GM13977 (cell line): ENCODE data around the gene MSRB1.

ENCODE experiments used
- DNase-seq: peaks from one replicate; pipeline ENCODE4 v3.0.0; 2012; ENCODE audit warnings: low spot score
- CTCF ChIP-seq: IDR thresholded peaks from 2 replicates; pipeline ENCODE4 v1.5.1; 2012; ENCODE audit warnings: mild to moderate bottlenecking, control low read depth; ENCODE audit not compliant: insufficient read depth; ENCODE audit errors: extremely low read depth, missing control alignments
- in situ Hi-C: fragments of 300-500 bp; cut with MboI; formaldehyde crosslinking; loops from one replicate; pipeline ENCODE4 v1.12.0; 2022; ENCODE audit warnings: low sequenced_read_pairs, low pct_unique_long_range_greater_than_20kb, mixed read lengths, inconsistent platforms; ENCODE audit not compliant: unreplicated experiment

MSRB1 gene

GRCh38 chr16:1978476-1979120 is 35.6 kb upstream of the MSRB1 start:
- DNase-seq: no peak
- in situ Hi-C loops: no loop called here
- TF ChIP-seq CTCF: no peak

GRCh38 chr16:1977875-1978268 is 34.9 kb upstream of the MSRB1 start:
- no peak for TF ChIP-seq CTCF
- DNase-seq: no peak
- in situ Hi-C loops: no loop called here

GRCh38 chr16:1976951-1977874 is 34.2 kb upstream of the MSRB1 start:
- TF ChIP-seq CTCF: no peak
- in situ Hi-C loops: no loop called here
- no peak for DNase-seq

GRCh38 chr16:1976216-1976520 is 33.2 kb upstream of the MSRB1 start:
- no peak for DNase-seq
- no peak for TF ChIP-seq CTCF
- in situ Hi-C loops: no loop called here

GRCh38 chr16:1975432-1976215 is 32.6 kb upstream of the MSRB1 start:
- in situ Hi-C loops: no loop called here
- no peak for DNase-seq
- no peak for TF ChIP-seq CTCF

GRCh38 chr16:1974157-1975070 is 31.4 kb upstream of the MSRB1 start:
- TF ChIP-seq CTCF: no peak
- DNase-seq: no peak
- in situ Hi-C loops: no loop called here
